Gastroesophageal sphincter (tissue), 3 donors: Measurements from ENCODE around the gene SLC39A10.

Experiments
- CTCF ChIP-seq, 4 experiments: fragments of 200-600 bp in 2 of 4; fragments of 450-650 bp in 2 of 4; sonication (generic) in 1 of 4; IDR thresholded peaks; one replicate each; pipeline ENCODE4 v1.5.1; 2017 to 2019; ENCODE audit warnings: antibody characterized with exemption in 4 of 4, mild to moderate bottlenecking in 2 of 4, moderate library complexity in 2 of 4
- EP300 ChIP-seq: sonication (generic); formaldehyde crosslinking; IDR thresholded peaks from one replicate; pipeline ENCODE4 v1.6.1; 2017; ENCODE audit warnings: antibody characterized with exemption, mild to moderate bottlenecking
- POLR2A ChIP-seq, 2 donors: fragments of 450-650 bp; IDR thresholded peaks; one replicate each; pipeline ENCODE4 v1.6.1; 2017; ENCODE audit warnings: antibody characterized with exemption in 2 of 2, mild to moderate bottlenecking in 2 of 2, moderate library complexity in 1 of 2
- POLR2AphosphoS5 ChIP-seq: sonication (generic); formaldehyde crosslinking; IDR thresholded peaks from one replicate; pipeline ENCODE4 v1.6.1; 2017; ENCODE audit warnings: antibody characterized with exemption

GRCh38 chr2:195675783-195676427 lies 18.9 kb downstream of the SLC39A10 start:
- TF ChIP-seq CTCF (IDR thresholded peaks at IDR 0.05) (no peak), POLR2A (IDR thresholded peaks at IDR 0.05) (no peak), EP300 (no peak), POLR2AphosphoS5 (no peak)
